ENCODE measurements around the gene MYL6B.

DNA sequence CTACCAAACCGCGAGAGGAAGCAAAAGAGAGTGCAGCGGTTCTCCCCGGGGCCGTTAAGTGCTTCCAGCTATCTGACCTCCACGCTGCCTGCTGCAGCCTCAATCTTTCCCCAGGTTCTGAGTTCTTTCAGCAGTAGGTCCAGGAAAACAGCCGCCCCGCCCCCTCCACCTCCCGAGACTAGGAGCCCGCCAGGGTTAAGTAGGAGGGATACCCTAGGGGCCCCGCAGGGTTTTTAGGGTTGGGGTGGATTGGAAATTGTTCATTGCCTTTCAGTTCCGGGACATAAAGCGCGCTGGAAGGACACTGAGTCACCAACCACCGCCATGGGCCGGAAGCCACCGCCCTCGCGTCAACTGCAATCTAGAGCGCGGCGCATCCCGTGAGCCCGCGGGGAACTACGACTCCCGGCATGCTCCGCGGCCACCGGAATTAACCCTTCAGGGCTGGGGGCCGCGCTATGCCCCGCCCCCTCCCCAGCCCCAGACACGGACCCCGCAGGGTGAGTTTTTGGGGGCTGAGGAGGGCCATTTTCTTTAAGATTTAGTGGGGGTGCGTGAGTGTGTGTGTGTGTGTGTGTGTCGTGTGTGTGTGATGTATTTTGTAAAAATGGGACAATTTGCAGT, at the start of gene MYL6B:
- TF ChIP-seq, protein P1, sequence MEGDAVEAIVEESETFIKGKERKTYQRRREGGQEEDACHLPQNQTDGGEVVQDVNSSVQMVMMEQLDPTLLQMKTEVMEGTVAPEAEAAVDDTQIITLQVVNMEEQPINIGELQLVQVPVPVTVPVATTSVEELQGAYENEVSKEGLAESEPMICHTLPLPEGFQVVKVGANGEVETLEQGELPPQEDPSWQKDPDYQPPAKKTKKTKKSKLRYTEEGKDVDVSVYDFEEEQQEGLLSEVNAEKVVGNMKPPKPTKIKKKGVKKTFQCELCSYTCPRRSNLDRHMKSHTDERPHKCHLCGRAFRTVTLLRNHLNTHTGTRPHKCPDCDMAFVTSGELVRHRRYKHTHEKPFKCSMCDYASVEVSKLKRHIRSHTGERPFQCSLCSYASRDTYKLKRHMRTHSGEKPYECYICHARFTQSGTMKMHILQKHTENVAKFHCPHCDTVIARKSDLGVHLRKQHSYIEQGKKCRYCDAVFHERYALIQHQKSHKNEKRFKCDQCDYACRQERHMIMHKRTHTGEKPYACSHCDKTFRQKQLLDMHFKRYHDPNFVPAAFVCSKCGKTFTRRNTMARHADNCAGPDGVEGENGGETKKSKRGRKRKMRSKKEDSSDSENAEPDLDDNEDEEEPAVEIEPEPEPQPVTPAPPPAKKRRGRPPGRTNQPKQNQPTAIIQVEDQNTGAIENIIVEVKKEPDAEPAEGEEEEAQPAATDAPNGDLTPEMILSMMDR (IDR thresholded peaks at IDR 0.05): no peak
- peak; percentile 33 for TF ChIP-seq POLR2A (IDR thresholded peaks at IDR 0.05)

All from right lobe of liver (tissue), 4 donors.